ENCODE results near the gene TRMT61A.
"Not testable (repeated sequence)": the region's sequence is repeated elsewhere in the genome, so short reads cannot be mapped to it uniquely, and the experiment has no call there.

TRMT61A gene

DNA sequence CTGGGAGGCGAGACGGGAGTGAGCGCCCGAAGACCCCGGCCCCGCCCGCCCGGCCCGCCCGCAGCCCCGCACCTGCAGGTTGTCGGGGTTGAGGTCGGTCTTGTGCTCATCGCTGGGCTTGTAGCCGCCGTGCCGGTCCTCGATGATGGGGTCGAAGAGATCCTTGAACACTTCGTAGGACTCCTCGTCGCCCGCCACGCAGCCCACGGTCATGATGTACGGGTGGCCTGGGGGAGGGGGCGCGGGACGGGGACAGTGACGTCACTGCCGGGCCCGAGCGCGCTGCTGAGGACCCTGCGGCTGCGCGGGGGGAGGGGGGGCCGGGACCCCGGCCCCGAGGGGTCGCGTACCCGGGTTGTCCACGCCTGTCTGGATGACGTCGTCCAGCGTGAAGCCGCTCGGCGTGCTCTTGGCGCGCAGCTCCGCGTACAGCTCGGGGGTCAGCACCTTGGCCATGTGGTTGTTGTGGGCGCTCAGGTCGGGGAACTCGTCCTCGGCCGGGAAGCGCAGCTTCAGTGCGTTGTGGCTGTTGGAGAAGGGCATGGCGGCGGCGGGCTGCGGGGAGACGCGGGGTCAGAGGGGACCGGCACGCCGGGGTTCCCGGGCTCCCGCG, 6.9 kb upstream of the TRMT61A start:
- peak in 5 of 51 donors; percentile 37 to 51 (median 48) for DNase-seq

DNA sequence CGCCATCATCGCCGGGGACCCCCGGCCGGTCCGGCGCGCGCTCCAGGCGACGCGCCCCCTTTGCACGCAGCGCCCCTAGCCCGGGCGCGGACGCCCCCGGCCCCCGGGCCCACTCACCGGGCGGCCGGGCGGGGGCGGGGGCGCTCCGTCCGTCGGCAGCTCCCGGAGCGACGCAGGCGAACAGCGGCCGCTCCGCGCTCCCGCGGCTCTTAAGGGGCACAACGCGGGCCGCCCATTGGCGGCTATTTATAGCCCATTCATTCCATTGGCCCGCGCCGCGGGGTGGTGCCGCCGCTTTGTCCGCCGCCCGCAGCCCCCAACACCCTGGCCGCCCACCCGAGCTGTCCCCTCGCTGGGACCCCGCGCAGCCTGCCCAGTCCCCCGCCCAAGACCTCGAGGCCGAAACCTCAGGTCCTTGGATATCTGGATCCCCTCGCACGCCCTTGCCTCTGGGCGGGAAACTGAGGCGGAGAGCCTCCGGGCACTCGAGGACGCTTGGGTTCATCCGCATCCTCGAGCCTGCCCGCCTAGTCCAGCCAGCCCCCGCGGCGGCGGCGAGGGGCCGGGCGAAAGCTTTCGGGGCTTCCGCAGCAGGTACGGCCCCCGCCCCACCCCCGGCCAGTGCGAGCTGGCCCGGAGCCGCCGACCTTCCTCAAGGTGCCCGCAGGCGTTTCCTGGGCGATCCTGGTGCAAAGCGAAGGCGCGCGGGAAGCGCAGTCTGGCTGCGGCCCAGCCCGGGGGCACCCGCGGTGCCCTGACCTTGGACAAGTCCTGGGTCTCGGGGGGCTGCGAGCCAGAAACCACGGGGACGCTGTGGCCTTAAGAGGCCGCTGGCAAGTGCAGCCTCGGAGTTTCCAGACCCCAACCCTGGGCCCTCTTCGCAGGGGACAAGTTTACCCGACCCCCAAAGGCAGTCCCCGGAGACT, 6.1 kb upstream of the TRMT61A start, which contains the start of gene CKB:
Gene CKB, minus strand, starts transcription at position 182 of the 926 bp plus-strand sequence. CDS start 337 bp downstream, outside the sequence.
- DNase-seq: peak in 44 of 51 donors; percentile 34 to 87 (median 70)

DNA sequence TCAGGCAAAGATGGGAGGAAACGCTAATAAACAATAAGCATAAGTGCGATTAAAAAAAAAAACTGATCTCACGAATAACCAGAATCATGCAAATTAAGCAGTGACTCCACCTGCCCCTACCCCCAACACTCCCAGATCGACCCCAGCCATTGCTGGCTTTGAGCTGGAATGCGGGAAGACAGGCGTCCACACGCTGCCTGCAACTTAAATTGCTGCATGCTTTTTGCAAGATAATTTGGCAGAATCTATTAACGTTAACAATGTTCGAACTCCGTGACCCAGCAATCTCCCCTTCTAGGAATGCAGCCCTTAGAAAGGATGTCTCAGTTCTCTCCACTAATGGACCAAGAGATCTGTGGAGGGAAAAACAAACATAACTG, 5.4 kb upstream of the TRMT61A start:
- no peak for DNase-seq

DNA sequence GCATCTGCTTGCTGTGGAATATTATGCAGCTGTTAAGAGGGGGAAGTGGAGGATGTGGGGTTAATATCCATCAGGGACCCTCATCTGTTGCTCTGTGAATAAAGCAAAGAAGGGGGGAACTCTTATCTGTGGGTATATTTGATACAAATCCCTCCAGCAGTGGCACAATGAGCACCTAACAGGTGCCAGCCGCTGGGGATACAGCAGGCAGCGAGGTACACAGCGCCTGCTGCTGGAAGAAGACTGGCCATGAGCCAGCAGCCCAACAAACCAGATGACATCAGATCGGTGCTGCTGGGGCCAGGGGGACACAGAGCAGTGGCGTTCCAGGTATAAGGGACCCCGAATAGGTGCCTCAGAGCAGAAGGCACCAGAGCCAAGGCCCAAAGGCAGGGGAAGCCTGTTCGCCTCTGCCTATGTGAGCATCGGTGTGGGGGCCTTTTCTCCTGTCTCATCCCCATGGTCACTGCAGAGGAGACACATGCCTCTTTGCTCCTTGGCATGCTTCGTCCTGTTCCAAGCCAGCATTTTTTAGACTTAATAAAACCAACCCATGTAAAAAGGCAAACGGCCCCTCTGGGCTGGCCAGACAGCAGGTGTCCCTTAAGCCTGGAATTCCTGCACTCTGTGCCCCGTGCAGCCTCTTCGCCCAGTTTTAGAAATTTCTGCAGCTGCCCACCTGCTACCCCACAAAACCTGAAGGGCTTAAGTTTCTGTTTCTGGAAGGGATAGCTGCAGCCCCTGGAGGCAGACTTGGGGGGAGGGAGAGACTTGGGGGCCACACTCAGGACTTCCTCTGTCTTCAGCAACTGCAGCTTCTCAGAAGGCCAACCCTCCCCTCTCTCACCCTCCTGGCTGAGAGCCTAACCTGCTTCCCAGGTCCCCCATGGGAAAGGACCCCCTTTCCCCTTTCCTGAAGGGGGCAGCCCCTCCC, 4.7 kb upstream of the TRMT61A start:
- DNase-seq: no peak

DNA sequence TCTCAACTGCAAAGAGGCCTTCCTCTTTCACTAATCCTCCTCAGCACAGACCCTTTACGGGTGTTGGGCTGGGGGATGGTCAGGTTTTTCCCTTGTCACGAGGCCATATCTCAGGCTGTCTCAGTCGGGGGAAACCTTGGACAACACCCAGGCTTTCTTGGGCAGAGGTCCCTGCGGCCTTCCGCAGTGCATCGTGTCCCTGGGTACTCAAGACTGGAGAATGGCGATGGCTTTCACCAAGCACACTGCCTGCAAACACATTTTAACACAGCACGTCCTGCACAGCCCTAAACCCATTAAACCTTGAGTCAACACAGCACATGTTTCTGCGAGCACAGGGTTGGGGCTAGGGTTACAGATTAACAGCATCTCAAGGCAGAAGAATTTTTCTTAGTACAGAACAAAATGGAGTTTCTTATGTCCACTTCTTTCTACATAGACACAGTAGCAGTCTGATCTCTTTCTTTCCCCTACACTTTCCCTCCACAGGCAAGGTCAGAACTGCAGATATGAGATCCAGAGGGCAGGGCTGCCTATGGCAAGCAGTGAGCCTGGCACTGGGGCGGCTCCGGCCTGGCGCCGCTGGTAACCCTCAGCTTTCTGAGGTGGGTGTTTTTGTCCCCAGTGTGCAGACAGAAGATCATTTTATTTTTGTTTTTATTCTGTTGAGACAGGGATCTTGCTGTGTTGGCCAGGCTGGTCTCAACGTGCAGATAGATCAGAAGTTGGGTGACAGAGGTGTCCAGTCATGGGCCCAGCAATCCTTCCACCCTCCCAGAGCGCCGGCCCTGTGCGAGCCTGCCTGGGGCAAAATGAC, 3.4 kb upstream of the TRMT61A start:
- not testable (repeated sequence) for DNase-seq

DNA sequence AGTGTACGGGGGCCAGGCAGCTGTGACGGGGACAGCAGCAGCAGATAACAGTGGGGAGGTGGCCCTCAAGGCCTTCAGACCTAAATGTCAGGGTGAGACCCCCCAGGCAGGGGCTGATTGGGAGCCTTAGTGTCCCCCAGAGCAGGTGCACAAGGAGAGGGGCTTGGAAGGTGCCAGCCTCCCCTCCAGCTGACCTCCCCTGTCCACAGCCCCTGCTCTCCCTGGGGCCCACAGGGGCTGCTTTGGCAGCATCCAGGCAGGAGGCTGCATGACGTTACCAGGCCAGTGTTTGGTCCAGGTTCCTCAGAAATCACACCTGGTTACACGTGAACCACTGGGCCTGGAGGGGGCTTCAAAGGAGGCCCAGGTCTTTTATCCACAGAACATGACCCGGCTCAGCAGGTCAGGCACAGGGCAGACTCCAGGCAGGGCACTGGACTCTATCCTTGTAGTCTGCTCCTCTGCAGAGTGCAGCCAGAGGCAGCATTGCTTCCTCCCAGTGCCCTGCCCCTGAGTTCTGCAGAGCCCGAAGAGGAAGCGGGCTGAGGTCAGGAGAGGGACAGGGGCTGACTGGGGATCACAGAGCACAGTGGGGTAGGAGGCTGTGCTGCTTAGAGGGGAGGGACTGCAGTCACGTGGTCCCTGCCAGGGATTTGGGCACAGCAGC, 2.6 kb upstream of the TRMT61A start:
- no peak for DNase-seq

DNA sequence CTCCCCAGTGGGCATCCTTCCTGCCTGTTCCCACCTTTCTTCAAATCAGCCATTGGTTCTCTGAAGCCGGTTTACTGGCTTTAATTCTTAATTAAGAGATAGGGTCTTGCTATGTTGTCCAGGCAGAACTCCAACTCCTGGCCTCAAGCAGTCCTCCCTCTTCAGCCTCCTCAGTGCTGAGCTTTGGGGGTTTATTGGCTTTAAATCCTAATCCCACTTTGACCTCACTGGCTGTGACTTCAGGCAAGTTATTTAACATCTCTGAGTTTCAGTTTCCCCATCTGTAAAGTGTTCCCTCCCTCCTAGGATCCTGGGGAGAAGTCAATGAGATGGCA, 2.1 kb upstream of the TRMT61A start:
- DNase-seq: no peak

DNA sequence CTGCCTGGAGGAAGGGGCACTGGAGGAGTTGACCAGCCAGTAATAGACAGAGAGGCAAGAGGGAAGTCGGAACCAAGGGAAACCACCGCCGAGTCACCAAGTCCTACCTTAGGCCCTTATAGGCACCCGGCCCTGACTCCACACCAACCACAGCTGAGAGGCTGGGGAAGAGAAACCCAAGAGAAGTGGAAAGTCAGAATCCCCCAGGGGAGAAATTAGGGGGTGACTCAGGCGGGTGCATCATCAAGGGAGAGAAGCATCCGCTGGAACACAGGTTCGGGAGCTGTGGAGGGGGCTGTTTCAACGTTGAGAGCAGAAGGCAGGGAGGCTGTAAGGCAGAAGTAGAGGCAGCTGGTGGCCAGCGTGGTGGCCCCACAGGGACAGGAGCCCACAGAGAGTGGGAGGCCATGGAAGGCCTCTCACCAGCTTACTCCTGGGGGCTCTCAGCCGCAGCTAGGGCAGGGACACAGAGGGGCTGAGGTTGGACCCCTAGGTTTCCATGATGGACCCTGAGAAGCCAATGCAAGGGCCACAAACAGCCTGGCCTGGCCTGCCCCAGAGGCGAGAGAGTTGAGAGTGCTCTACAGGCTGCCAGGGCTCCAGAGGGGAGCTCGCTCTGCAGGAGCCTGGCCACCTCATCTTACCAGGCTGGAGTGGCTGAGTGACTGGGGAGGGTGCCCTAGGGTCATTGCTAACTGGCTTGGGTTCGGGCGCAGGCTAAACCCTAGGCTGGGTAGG, 1.4 kb upstream of the TRMT61A start:
- peak in 3 of 51 donors; percentile 16 to 36 (median 25) for DNase-seq

DNA sequence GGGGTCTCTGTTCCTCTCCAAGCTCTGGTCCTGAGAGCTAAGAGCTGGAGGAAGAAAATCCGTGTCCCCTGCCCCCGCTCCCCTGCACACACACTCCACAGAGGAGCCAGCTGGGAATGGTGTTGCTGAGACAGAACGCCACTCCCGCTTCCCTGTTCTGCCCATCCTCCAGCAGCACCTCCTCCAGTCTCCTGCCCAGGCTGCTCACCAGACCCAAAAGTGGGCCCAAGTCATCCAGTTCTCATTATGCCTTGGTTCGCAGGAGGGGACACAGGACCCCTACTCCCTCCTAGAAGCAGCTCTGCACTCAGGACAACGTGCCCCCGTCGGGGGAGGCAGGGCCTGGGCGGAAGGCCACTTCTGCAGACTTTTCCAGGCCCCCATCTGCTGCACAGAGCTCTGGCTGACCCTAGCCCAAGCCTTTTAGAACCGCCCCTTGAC, 830 bp upstream of the TRMT61A start:
- peak in 13 of 51 donors; percentile 34 to 64 (median 51) for DNase-seq

DNA sequence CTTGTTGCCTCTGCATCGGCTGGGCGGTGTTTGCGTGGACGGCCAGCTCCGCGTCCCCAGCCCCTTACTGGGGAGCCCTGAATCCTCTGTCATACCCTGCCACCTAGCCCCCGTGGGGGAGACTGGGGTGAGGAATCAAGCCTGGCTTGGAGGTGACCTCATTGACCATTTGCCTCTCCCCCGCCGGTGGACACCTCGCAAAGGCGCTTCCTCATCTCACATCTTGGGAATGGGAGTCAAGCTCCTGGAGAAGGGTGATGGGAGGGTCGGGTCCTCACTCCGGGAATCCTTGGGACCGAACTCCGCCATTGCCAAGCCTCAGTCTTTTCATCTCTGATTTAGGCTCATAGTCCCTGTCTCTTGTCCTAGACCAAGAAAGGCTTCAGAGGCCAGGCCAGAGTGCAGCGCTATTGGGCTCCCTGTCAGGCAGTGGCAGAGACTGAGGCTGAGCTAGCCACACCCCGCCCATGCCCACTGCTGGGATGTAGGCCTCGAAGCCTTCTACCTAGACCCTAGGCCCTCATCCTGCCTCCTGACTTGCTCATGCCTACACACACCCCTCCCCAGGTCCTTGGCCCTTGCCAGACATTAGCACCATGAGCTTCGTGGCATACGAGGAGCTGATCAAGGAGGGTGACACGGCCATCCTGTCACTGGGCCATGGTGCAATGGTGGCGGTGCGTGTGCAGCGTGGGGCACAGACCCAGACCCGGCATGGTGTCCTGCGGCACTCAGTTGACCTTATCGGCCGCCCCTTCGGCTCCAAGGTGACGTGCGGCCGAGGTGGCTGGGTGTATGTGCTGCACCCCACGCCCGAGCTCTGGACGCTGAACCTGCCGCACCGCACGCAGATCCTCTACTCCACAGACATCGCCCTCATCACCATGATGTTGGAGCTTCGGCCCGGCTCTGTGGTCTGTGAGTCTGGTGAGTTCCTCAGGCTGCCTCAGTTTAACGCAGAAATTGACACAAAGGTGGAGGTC, 678 bp downstream of the TRMT61A start:
- no peak for DNase-seq

DNA sequence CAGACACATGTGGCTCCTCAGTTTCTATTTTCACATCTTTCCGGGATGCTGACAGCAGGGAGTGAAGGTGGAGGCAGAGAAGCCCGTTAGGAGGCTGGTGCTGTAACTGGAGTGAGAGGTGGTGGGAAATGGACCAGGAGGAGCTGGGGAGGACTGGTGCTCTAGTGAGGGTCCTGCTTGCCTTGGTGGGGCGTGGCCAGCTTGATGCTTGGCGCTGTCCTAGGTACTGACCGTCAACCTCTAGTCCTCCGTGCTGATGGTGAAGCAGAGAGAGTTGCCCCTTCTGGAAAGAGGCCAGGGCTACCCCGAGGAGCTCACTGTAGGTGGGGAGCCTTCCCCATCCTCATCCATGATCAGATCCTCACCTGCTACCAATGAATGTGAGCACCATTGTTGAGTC, 1.4 kb downstream of the TRMT61A start:
- no peak for DNase-seq

DNA sequence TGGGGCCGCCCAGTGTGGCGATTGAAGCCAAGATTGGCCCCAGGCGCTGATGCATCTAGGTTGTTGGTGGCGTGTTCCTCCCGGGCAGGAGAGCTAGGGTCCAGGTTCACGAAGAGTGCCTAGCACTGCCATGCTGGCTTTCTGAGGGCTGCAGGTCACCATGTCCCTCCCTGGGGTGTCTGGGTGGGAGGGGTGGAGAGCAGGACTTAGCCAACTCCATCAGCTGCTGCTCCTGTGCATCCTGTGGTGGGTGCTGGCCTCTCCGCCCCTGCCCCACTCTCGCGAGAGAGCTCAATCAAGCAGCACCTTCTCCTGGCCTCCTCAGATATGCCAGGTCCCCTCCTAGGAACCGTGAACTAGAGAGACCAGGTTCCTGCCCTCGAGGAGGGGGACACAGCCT, 1.8 kb downstream of the TRMT61A start:
- no peak for DNase-seq

DNA sequence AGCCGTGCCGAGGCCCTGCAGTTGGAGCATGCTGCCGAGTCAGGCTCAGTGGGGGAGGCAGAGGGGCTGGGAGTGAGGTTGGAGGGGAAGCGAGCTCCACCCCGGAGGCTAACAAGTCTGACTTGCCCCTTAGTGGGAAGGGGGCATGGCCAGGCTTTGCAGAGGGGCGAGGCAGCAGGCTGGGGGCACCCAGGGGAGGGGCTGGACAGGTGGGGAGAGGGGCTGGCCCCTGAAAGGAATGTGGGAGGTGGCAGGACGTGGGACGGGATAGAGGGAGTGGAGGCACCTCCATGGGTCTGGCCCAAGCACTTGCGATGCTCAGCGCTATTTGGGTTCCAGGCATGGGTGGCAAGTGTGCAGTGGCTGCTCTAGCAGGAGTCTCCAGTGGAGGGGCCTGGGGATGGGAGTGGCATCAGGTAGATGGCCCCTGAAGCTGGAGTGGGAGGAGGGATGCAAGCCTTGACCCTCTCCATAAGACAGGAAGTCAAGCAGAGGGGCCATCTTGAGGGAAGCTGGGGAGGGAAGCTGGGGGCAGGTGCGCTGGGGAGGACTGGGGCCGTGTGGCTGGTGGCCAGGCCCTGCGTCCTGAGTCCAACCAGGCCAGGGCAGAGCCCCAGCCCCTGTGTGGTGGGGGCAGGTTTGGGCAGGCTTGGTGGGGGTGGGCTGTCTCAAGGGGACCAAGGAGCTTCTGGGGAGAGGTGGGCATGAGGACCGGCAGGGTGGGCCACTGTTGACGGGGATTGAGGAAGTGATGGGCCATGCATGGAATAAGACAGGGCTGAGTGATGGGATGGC, 2.6 kb downstream of the TRMT61A start:
- DNase-seq: no peak

DNA sequence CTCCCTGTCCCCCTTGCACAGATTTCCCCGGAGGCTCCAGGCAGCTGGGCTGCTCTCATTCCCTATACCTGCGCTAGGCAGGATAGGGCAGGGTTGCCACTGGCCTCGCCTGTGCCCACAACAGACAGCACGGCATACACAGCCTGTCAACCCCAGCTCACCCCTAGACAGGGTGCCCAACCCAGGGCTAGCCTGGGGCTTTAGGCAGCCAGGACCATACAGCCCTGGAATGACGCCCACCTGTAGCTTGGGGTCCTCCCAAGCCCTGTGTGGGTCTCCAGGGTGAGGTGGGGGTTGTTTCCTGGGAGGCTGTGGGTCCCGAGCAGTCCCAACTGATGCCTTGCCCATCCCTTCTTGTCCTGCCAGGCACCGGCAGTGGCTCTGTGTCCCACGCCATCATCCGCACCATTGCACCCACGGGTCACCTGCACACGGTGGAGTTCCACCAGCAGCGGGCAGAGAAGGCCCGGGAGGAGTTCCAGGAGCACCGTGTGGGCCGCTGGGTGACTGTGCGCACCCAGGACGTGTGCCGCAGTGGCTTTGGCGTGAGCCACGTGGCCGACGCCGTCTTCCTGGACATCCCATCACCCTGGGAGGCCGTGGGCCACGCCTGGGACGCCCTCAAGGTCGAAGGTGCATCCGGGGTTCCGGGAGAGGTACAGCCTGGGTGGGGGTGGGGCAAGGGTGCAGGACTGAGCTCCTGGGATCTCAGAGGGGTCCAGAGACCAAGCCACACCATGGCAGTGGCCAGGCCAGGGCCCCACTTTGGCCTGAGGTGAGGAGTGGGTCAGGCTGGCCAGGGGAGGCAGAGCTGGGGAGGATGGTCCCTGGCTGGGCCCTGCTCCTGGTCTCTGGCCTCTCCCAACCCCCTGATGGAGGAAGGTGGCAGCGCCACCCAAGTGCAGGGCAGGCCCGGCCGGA, 3.5 kb downstream of the TRMT61A start:
- no peak for DNase-seq

DNA sequence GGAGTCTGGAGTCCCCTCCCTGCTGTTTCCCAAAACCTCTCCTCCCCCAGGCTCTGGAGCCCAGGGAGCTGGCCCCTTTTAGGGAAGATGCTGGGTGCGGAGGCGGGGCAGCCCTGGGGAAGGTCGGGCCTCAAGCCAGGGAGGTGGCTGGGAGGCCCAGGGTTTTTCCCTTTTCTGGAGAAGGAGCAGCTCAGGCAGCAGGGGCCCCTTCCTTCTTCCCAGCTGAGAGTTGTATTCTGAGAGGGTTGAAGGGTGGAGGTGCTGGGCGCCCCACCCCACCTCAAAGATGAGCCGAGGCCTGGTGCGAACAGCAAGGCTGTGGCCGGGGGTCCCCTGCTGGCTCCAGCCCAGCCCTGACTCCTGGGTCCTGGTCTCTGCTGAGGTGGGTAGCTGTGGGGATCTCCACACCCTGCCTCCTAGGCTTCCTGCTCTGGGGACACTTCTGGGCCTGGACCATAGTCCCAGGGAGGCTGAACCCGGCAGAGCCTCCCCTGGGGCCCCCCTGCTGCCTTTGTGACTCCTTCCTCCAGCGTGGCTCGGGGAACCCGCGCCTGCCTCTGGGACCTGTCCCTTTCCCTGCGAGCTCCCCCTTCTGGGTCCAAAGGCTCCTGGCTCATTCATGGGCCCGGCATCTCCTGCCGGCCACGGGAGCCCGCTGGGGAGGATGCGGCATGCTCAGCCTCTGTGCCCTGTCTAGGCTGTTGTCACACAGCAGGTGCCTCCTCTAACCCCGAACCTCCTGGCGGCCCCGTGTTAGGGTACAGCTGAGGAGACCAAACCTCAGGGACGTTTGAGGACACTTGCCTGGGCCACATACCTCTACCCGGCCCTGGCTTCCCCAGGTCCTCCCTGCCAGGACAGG, 4.4 kb downstream of the TRMT61A start:
- DNase-seq: no peak

Measured in hypothalamus (tissue), 51 donors.